Fibroblast of skin of scalp (primary cell): ENCODE data around the gene MEIKIN.
"Not testable (repeated sequence)": the region's sequence is repeated elsewhere in the genome, so short reads cannot be mapped to it uniquely, and the experiment has no call there.

Experiments used
- DNase-seq: peaks from one replicate; pipeline ENCODE4 v3.0.0-alpha.2; 2013

Gene MEIKIN

DNA sequence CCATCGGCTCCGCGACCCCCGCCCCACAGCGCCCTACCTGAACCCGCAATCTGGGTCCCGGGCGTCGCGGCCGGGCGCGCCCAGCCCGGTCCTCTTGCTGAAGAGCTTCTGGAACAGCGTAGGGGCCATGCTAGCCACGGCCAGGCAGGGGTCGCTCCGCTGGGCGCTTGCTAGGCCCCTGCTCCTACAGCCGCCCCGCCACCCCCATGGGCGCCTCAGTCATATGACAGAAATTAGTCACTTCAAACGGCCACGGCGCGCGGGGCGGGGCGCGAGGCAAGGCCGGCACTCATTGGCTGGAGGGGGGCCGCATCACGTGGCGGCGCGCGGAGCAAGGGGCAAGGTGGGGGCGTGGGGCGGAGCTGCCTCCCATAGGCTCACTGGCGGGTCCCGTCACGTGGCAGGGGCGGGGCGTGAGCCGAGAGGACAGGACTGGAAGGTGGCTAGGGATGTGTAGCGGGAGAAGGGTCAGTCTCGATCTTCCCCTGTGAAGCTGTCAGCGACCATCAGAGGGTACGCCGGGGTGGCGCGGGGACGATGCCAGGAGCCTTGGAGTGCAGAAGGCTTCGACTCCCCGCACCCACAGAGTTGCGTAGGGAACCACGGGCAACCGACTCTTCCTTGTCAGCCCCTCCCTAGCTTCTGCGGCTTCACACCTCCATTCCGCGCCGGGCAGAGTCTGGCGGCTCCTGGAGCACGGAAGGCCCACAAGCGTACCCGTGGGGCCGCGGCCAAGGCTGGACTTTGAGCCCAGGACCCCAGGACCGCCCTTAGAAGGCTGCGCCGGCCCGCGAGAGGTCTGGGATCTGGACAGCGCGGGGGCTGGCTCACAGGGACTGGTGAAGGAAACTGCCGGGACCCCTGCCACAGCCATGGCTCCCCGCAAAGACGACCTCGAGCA, 148.4 kb downstream of the MEIKIN start, which contains the start of gene FNIP1:
FNIP1 (minus strand) TSS at position 225 of the 901 bp plus-strand sequence; CDS start at position 129, 96 bp downstream.
- DNase-seq: peak; percentile 98

DNA sequence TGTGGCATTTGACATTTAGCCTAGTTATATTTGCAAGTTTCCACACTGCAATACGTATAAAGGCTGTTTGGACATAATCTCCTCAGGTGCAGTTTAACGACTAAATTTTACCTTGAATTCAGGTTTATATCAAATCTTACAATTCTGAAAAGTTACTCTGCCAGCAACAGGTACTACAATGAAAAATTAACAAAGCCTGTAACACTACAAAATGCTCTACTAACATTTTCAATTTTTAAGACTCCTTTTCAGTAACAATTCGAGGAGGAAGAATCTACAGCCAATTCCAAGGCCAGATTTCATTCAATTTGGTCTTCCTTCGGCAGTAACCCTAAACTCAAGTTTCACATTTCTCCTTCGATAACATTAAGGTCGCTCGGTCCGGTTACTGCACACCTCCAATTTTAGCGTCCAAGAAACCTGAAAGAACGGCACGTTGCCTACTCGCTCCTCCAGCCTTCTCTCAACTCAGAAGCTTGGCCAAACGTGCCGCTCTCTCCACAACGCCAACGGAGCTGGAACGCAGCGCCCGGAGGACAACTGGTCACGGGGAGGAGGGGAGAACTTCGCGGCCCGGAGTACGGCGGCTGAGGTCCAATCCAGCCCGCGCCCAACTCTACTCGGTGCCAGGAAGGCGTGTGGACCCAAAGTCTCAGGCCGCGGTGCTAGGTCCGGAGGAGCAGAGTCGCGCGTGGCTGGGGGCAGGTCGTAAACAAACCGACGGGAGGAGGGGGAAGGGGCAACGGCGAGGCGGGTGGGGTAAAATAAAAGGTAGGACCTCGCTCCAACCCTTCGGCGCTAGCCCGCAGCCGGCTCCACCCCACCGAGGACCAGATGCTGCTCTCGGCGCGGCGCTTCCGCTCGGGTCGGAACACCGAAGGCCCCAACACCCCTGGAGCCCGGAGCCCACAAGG, 149.3 kb downstream of the MEIKIN start:
- DNase-seq: peak; percentile 42

DNA sequence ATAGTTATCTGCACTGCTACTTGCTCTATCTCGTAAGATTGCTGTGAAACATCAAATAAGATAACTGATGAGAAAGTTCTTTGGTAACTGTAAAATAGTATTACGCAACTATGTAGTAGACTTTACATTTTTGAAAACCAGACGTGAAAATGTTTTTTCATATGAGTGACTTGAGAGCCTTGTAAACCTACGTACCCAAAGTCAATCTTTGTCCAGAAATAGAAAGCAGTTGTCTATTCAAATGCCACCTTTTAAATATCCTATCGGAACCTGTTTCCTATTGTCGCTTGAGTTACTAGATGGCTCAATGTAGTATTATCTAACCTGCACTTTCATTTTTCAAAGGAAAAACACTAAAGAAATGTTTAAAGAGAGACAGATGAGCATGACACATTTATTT, 150.2 kb downstream of the MEIKIN start:
- DNase-seq: no peak

- DNase-seq: no peak
Measured at GRCh38 chr5:131794586-131794985, 150.9 kb downstream of the MEIKIN start.

DNA sequence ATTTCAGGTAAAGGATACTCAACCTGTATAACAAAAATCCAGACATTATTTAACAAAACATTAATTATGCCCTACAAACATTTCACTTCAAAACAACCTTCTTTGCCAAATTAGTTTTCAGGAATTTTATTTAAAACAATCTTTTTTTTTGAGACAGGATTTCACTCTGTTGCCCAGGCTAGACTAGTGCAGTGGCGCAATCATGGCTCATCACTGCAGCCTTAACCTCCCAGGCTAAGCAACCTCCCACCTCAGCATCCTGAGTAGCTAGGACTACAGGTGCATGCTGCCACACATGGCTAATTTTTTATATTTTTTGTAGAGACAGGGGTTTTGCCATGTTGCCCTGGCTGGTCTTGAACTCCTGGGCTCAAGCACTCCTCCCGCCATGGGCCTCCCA, 152.6 kb downstream of the MEIKIN start:
- DNase-seq: no peak

- no peak for DNase-seq
Measured at GRCh38 chr5:131791866-131792265, 153.6 kb downstream of the MEIKIN start.

- DNase-seq: no peak
Measured at GRCh38 chr5:131790550-131790949, 154.9 kb downstream of the MEIKIN start.

DNA sequence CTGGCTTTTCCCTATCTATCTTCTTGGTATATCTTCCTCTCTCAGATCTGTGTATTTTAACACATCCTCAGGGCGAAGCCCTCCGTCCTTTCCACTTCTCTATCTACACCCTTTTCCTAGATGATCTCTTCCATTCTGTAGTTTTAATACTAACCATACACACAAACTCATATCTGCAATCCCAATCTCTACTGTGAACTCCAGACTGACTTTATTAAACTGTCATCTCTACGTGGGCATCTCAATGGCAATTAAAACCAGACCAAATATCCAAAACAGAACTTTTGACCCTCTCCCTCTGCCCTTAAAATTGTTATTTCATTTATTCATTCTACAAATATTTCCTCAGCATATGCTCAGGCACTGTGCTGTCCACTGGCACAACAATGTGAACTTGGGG, 155.7 kb downstream of the MEIKIN start:
- no peak for DNase-seq

GRCh38 chr5:131787736-131788135, 157.7 kb downstream of the MEIKIN start:
- no peak for DNase-seq

DNA sequence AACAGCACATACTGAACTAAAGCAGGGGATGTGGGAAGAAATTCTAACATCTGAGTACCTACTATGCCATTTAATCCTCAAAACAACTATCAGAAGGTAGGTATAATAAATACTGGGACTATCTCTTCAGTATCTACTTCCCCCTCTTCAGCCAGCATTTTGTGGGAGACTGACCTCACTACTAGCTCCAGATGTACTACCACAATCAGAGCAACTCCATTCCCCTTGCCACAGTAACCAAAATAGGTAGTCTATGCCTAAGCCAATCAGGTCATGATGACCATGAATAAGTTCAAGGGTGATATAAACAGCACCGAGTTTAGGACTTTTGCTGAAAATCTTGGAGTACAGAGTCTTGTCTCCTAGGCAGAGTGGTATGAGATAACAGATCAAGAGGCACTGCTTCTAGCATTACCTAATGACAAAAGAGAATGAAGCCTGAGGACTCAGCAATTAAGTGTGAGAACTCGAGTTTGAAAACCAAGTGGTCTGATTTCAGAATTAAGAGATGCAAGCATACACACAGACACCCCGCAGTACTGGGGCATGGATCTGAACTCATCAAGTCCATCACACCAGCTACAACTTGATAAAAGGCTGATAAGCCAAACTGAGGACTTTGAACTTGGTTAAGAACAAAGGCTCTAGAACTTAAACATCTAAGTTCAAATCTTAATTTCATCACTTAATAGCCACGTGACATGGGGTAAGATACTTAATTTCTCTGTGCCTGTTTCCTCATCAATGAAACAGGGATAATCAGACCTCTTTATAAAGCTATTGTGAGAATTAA, 158.4 kb downstream of the MEIKIN start:
- DNase-seq: no peak

- no peak for DNase-seq
Measured at GRCh38 chr5:131786036-131786435, 159.4 kb downstream of the MEIKIN start.

- no peak for DNase-seq
Measured at GRCh38 chr5:131783874-131784273, 161.6 kb downstream of the MEIKIN start.

DNA sequence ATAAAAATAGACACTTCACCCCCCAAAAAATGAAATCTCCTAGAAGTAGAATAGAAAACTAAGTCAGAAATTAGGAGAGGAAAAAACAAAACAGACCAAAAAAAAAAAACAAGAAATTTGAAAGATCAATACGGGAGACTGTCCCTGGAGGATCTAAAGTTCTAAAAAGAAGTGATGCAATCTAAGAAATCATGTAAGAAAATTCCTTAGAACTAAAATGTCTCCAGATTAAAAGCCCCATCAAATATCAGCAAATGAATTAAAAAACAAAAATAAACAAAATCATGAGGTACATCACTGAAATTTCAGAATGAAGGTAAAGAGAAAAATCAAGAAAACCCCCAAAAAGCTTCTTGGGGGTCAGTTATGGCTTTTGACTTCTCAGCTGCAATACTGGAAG, 162.1 kb downstream of the MEIKIN start:
- DNase-seq: no peak

GRCh38 chr5:131782717-131783116, 162.7 kb downstream of the MEIKIN start:
- no peak for DNase-seq

- DNase-seq: not testable (repeated sequence)
Measured at GRCh38 chr5:131778141-131778540, 167.3 kb downstream of the MEIKIN start.

- peak; percentile 12 for DNase-seq
Measured at GRCh38 chr5:131776450-131776849, 169.0 kb downstream of the MEIKIN start.

DNA sequence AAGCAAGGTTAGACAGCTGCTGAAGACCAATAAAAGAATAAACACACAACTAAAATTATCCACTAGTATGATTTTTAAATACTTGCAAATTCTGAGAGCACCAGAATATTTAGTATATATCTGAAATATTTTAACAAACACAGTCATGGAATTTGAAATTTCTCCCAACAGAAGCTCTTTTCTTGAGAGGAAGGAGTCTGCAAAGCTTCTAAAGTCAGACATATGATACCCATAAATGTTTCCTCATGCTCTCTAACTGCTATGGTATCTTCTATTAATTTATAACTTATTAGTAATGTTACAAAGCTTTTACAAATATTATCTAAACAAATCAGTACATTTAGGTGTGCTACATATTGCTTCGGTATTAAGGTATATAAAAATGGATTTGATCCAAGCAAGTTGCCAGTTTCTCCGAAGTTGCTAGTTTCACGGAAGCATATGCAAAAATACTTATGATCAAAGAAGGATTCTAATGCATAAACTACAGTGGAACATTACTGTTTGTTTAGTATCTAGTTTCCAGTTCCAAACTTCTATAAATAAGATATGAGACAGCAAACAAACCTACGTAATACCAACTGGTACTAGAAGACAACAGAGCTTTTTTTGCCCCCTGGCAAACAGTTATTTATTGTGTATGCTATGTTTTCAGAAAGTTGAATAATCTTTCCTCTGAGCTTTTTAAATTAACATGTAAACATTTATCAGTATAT, 170.7 kb downstream of the MEIKIN start:
- no peak for DNase-seq

GRCh38 chr5:131773805-131774204, 171.7 kb downstream of the MEIKIN start:
- no peak for DNase-seq

- DNase-seq: no peak
Measured at GRCh38 chr5:131771692-131772091, 173.8 kb downstream of the MEIKIN start.

GRCh38 chr5:131769961-131770360, 175.5 kb downstream of the MEIKIN start:
- no peak for DNase-seq

DNA sequence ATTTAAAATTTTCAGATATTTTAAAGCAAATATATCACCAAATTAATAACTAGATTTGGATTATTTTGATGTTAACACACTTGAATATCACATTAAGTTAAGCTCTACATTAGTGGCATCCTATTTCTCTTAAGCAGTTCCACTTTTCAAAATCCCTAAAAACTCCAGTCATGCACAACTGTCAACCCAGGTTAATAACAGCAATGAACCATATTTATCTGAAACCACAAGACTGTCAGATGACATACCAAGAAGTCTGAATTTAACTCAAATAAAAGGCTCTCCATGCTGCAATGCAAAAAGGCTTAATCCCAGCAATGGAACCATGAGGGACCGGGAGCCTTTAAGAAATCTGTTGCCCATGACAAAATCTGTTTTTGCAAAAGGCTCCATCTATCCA, 176.1 kb downstream of the MEIKIN start:
- DNase-seq: no peak

GRCh38 chr5:131767891-131768290, 177.6 kb downstream of the MEIKIN start:
- DNase-seq: no peak
